Heart left ventricle (tissue), 13 donors: ENCODE measurements around the gene MAML3.

ENCODE experiments used
- POLR2A ChIP-seq, 2 donors: fragments of 450-650 bp; IDR thresholded peaks; one replicate each; pipeline ENCODE4 v1.6.1; 2017; ENCODE audit warnings: antibody characterized with exemption in 2 of 2, mild to moderate bottlenecking in 2 of 2, moderate library complexity in 2 of 2
- TF ChIP-seq, protein P1 (sequence below), 12 donors: fragments of 200-600 bp; sonication (generic) in 4 of 12; IDR thresholded peaks; one replicate each; pipeline versions ENCODE4 v1.5.0 to v1.8.0; 2018 to 2022; ENCODE audit warnings: antibody characterized with exemption in 12 of 12, mild to moderate bottlenecking in 5 of 12
- donor health status: ischemic (EF 13 %, LVEDD 7.1; RV severe dilation, severe dysfunction).
- donor health status: DM: no; HTN: yes; CAD: no.
- donor health status: DM: no; HTN: no; CAD: no.
- donor health status: ischemic (EF 25% LVEDD 6.9; RV normal size, moderate dysfunction).
- donor health status: ischemic (EF 25% LVEDD 5.7; RV mildly dilated, moderate dysfunction).
- donor health status: ischemic (EF 35%, LVEDD 5.7; RV mildly dilated, moderate dysfunction).
- donor health status: nonischemic (EF 11% LVEDD 7.7; RV severe dilation, severe dysfunction).
- donor health status: DM: yes; HTN: yes; CAD: no.
- donor health status: PGD.
- donor health status: ischemic (EF 29% LVEDD 5.4; RV normal size, mild dysfunction).
- donor health status: nonischemic (EF 23%, LVEDD 6.1; RV moderate dilation, normal function).

DNA sequence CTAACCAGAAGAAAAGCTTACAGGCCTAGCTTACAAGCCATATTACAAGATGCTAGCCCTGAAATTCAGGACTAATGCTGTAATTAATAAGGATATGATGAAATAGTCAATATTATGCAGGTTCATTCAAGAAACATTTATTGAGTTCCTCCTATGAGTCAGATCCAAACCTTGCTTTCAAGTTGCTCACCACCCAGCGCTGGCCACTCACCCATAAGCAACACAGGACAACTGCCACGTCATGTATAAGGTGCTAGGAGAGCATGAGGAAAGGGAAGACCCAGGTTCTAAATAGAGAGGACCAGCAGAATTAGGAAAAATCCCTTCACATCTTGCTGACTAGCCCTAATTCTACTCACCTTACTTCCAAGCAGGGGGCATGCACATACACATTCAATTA lies 23.3 kb downstream of the MAML3 start:
- TF ChIP-seq, protein P1, sequence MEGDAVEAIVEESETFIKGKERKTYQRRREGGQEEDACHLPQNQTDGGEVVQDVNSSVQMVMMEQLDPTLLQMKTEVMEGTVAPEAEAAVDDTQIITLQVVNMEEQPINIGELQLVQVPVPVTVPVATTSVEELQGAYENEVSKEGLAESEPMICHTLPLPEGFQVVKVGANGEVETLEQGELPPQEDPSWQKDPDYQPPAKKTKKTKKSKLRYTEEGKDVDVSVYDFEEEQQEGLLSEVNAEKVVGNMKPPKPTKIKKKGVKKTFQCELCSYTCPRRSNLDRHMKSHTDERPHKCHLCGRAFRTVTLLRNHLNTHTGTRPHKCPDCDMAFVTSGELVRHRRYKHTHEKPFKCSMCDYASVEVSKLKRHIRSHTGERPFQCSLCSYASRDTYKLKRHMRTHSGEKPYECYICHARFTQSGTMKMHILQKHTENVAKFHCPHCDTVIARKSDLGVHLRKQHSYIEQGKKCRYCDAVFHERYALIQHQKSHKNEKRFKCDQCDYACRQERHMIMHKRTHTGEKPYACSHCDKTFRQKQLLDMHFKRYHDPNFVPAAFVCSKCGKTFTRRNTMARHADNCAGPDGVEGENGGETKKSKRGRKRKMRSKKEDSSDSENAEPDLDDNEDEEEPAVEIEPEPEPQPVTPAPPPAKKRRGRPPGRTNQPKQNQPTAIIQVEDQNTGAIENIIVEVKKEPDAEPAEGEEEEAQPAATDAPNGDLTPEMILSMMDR (IDR thresholded peaks at IDR 0.05) = no peak
- no peak for TF ChIP-seq POLR2A (IDR thresholded peaks at IDR 0.05)
